H1 (cell line): ENCODE results near the gene TXNDC15. TPM values are rescaled to one million over a fixed set of nuclear protein-coding genes. Genes with fewer than 3 reads are reported as not detected.
"Not testable (repeated sequence)": the region's sequence is repeated elsewhere in the genome, so short reads cannot be mapped to it uniquely, and the experiment has no call there.

Experiments used
- CTCF ChIA-PET: fragments of 300-600 bp; sonication (Branson Sonifier 250); formaldehyde crosslinking; loops from one replicate; lab custom pipeline; 2021; ENCODE audit not compliant: partially characterized antibody; lab: Charles Lee
- POLR2A ChIA-PET: fragments of 300-600 bp; sonication (Branson Sonifier 250); formaldehyde crosslinking; loops from one replicate; lab custom pipeline; 2021; ENCODE audit warnings: inconsistent platforms; ENCODE audit not compliant: partially characterized antibody; lab: Charles Lee
- DNase-seq, 2 experiments: peaks; one replicate each; pipeline versions ENCODE4 v3.0.0 to v3.0.0-alpha.2; 2010 to 2022; ENCODE audit warnings: low spot score in 2 of 2, low read depth in 1 of 2, mixed read lengths in 1 of 2
- FAIRE-seq: peaks from 2 replicates; lab custom pipeline; 2011; peaks lifted over from hg19 to GRCh38; lab: Jason Lieb, UNC
- H2AFZ ChIP-seq: 2 replicates; pipeline ENCODE4 v1.8.1; 2012; ENCODE audit warnings: low read length, inconsistent platforms
- H2AK5ac ChIP-seq: 2 replicates; pipeline ENCODE4 v1.6.1; 2013; ENCODE audit warnings: low read depth, low read length
- H2BK120ac ChIP-seq: replicated peaks from 2 replicates; pipeline ENCODE3; 2013; ENCODE audit warnings: low read depth, low read length, inconsistent platforms
- H2BK12ac ChIP-seq: 2 replicates; pipeline ENCODE4 v1.6.1; 2013; ENCODE audit warnings: low read depth, low read length
- H2BK15ac ChIP-seq: 2 replicates; pipeline ENCODE4 v1.6.1; 2013; ENCODE audit warnings: low read length
- H2BK20ac ChIP-seq: 2 replicates; pipeline ENCODE4 v1.6.1; 2013; ENCODE audit warnings: low read length
- H2BK5ac ChIP-seq: 2 replicates; pipeline ENCODE4 v1.6.1; 2013; ENCODE audit warnings: low read depth, low read length
- H3K14ac ChIP-seq: 2 replicates; pipeline ENCODE4 v1.6.1; 2013; ENCODE audit warnings: inconsistent platforms; ENCODE audit not compliant: insufficient read length
- H3K18ac ChIP-seq: 2 replicates; pipeline ENCODE4 v1.6.1; 2013; ENCODE audit warnings: low read length; ENCODE audit errors: extremely low read depth
- H3K23ac ChIP-seq: 2 replicates; pipeline ENCODE4 v1.6.1; 2013; ENCODE audit warnings: inconsistent platforms; ENCODE audit not compliant: insufficient read length
- H3K23me2 ChIP-seq: 2 replicates; pipeline ENCODE4 v1.6.1; 2013; ENCODE audit warnings: low read depth, low read length
- H3K27ac ChIP-seq: 2 replicates; pipeline ENCODE4 v1.6.1; 2011; ENCODE audit warnings: low read depth, low read length, inconsistent platforms
- H3K27me3 ChIP-seq, 4 experiments: replicated peaks in 1 of 4; 1 replicate in 1 of 4; 2 replicates in 3 of 4; pipeline versions ENCODE4 v1.6.1 to v1.8.1; 2011 to 2013; ENCODE audit warnings: low read length in 3 of 4, mild to moderate bottlenecking in 3 of 4, inconsistent platforms in 2 of 4, mixed read lengths in 2 of 4, moderate library complexity in 1 of 4; ENCODE audit not compliant: control insufficient read depth in 3 of 4, insufficient read depth in 3 of 4; ENCODE audit errors: extremely low read depth in 1 of 4
- H3K36me3 ChIP-seq, 4 experiments: 2 replicates each; pipeline versions ENCODE4 v1.6.1 to v1.8.1; 2011 to 2013; ENCODE audit warnings: mild to moderate bottlenecking in 4 of 4, low read length in 3 of 4, moderate library complexity in 2 of 4, control low read depth in 1 of 4, inconsistent platforms in 1 of 4; ENCODE audit not compliant: insufficient read depth in 4 of 4, control insufficient read depth in 2 of 4
- H3K4ac ChIP-seq: replicated peaks from 2 replicates; pipeline ENCODE3; 2013; ENCODE audit warnings: low read length, low read depth, mixed read lengths, inconsistent platforms; ENCODE audit not compliant: insufficient read length
- H3K4me1 ChIP-seq, 4 experiments: replicated peaks in 1 of 4; 1 replicate in 1 of 4; 2 replicates in 3 of 4; pipeline versions ENCODE4 v1.6.1 to v1.8.1; 2011 to 2013; ENCODE audit warnings: low read length in 3 of 4, inconsistent platforms in 2 of 4, mixed read lengths in 1 of 4; ENCODE audit not compliant: insufficient read depth in 4 of 4, control insufficient read depth in 3 of 4
- H3K4me2 ChIP-seq, 2 experiments: 2 replicates each; pipeline versions ENCODE4 v1.6.1 to v1.8.1; 2011 to 2013; ENCODE audit warnings: low read depth in 2 of 2, low read length in 2 of 2, control low read depth in 1 of 2, inconsistent platforms in 1 of 2, mild to moderate bottlenecking in 1 of 2; ENCODE audit not compliant: insufficient read depth in 1 of 2
- H3K4me3 ChIP-seq, 4 experiments: fragments of 200-600, 300-600 bp in 1 of 4; sonication (generic), shearing (Covaris generic), sonication (Bioruptor Twin) in 1 of 4; 2 replicates each; pipeline versions ENCODE4 v1.5.1 to v1.8.1; 2011 to 2016; ENCODE audit warnings: low read length in 4 of 4, low read depth in 3 of 4, control low read depth in 2 of 4, inconsistent platforms in 2 of 4, mild to moderate bottlenecking in 2 of 4, mixed read lengths in 1 of 4, moderate library complexity in 1 of 4; ENCODE audit not compliant: insufficient read depth in 2 of 4; ENCODE audit errors: extremely low read depth in 1 of 4
- H3K56ac ChIP-seq: replicated peaks from 2 replicates; pipeline ENCODE3; 2013; ENCODE audit warnings: low read depth, mild to moderate bottlenecking, mixed read lengths, low read length, inconsistent platforms; ENCODE audit not compliant: insufficient read length
- H3K79me1 ChIP-seq: 2 replicates; pipeline ENCODE4 v1.6.1; 2013; ENCODE audit warnings: low read depth, low read length, control low read depth
- H3K79me2 ChIP-seq, 2 experiments: 2 replicates each; pipeline versions ENCODE4 v1.6.1 to v1.8.1; 2012 to 2013; ENCODE audit warnings: low read length in 2 of 2, mild to moderate bottlenecking in 2 of 2, inconsistent platforms in 1 of 2; ENCODE audit not compliant: insufficient read depth in 2 of 2, control insufficient read depth in 1 of 2
- H3K9ac ChIP-seq, 4 experiments: replicated peaks in 1 of 4; 1 replicate in 1 of 4; 2 replicates in 3 of 4; pipeline versions ENCODE4 v1.6.1 to v1.8.1; 2011 to 2013; ENCODE audit warnings: low read depth in 3 of 4, low read length in 3 of 4, control low read depth in 2 of 4, mild to moderate bottlenecking in 2 of 4, moderate library complexity in 2 of 4, inconsistent platforms in 1 of 4; ENCODE audit errors: extremely low read depth in 1 of 4
- H3K9me3 ChIP-seq, 2 experiments: 2 replicates each; pipeline versions ENCODE4 v1.6.1 to v1.8.1; 2012 to 2013; ENCODE audit warnings: mild to moderate bottlenecking in 2 of 2, moderate library complexity in 2 of 2, control low read depth in 1 of 2, inconsistent platforms in 1 of 2, low read depth in 1 of 2, low read length in 1 of 2, mixed read lengths in 1 of 2; ENCODE audit not compliant: insufficient read depth in 2 of 2
- H4K20me1 ChIP-seq, 2 experiments: replicated peaks in 1 of 2; 2 replicates each; pipeline versions ENCODE3 to v1.8.1; 2011 to 2013; ENCODE audit warnings: inconsistent platforms in 2 of 2, low read length in 2 of 2, mild to moderate bottlenecking in 1 of 2; ENCODE audit not compliant: insufficient read depth in 2 of 2, control insufficient read depth in 1 of 2
- H4K5ac ChIP-seq: 2 replicates; pipeline ENCODE4 v1.6.1; 2013; ENCODE audit warnings: low read length, low read depth, mixed read lengths, inconsistent platforms; ENCODE audit not compliant: insufficient read length
- H4K8ac ChIP-seq: 2 replicates; pipeline ENCODE4 v1.8.0; 2013; ENCODE audit warnings: mild to moderate bottlenecking, moderate library complexity, low read length, inconsistent platforms; ENCODE audit not compliant: insufficient read depth; ENCODE audit errors: extremely low read depth
- H4K91ac ChIP-seq: replicated peaks from 2 replicates; pipeline ENCODE3; 2013; ENCODE audit warnings: low read length, mixed read lengths, inconsistent platforms; ENCODE audit not compliant: insufficient read length
- E2F6 ChIP-seq: IDR thresholded peaks from 2 replicates; pipeline ENCODE4 v1.6.1; 2012; ENCODE audit warnings: inconsistent platforms
- EP300 ChIP-seq, 2 experiments: IDR thresholded peaks; 1 replicate in 1 of 2; 2 replicates in 1 of 2; pipeline ENCODE4 v1.6.1; 2011 to 2012; ENCODE audit warnings: low read depth in 2 of 2, low read length in 2 of 2, mild to moderate bottlenecking in 2 of 2, borderline replicate concordance in 1 of 2, inconsistent platforms in 1 of 2, moderate library complexity in 1 of 2
- MAX ChIP-seq: IDR thresholded peaks from 2 replicates; pipeline ENCODE4 v1.6.1; 2012; ENCODE audit warnings: inconsistent platforms
- POLR2AphosphoS5 ChIP-seq: IDR thresholded peaks from 2 replicates; pipeline ENCODE4 v1.6.1; 2011; ENCODE audit warnings: low read depth, low read length
- SP4 ChIP-seq: IDR thresholded peaks from 2 replicates; pipeline ENCODE4 v1.6.1; 2012; ENCODE audit warnings: low read length, inconsistent platforms
- TBP ChIP-seq: IDR thresholded peaks from 2 replicates; pipeline ENCODE4 v1.6.1; 2011; ENCODE audit warnings: low read depth, low read length, improper control_type of control experiment
- WGBS, 2 experiments: shearing (Covaris generic) in 1 of 2; methylation state at CpG; one replicate each; pipeline versions ENCODE4 v1.1.6 to v1.1.7; 2013 to 2015; ENCODE audit warnings: low lambda C conversion rate in 2 of 2, mixed read lengths in 2 of 2, inconsistent platforms in 1 of 2, low coverage in 1 of 2, missing lambda C conversion rate in 1 of 2; ENCODE audit not compliant: insufficient replicate concordance in 2 of 2, insufficient coverage in 1 of 2, insufficient read length in 1 of 2; ENCODE audit errors: extremely low coverage in 1 of 2, missing lambda C conversion rate in 1 of 2; 5-methylcytosine and 5-hydroxymethylcytosine counted together
- polyA plus RNA-seq, 7 experiments: library from polyadenylated mRNA; depleted of rRNA in 3 of 7; stranded (reverse) in 5 of 7; unstranded in 2 of 7; fragments of >200 nt in 5 of 7; fragments of 200-250 nt in 2 of 7; gene quantifications; 1 replicate in 5 of 7; 2 replicates in 1 of 7; 4 replicates in 1 of 7; pipeline versions ENCODE4 v1.2.1 to v1.2.3, GENCODE V29; 2011 to 2013; ENCODE audit warnings: missing spikeins in 2 of 7, mixed read lengths in 2 of 7
- total RNA-seq: library from RNA; stranded (reverse); fragmentation: NEBNext Ultra II Directional; extraction: Animal tissue kit (Norgen Biotek cat#: 25700); gene quantifications from 2 replicates; pipeline ENCODE4 v1.2.1, GENCODE V29; 2021

Gene TXNDC15
- total and polyA plus RNA-seq, 2 of the 8 experiments (the other 6 are each of a cell fraction or from before 2014, with no cell fraction given): 20.1 to 30.8 TPM

- TF ChIP-seq MAX (no peak), EP300 (IDR thresholded peaks at IDR 0.05; ENCODE audit: borderline replicate concordance in 1 of 2, low read depth in 2 of 2, low read length in 2 of 2) (no peak), TBP (no peak), POLR2AphosphoS5 (no peak), E2F6 (no peak), SP4 (no peak)
These were observed 5.3 kb downstream of the TXNDC15 start (continued) for GRCh38 chr5:134879456-134879855.

- H3K23ac ChIP-seq, H3K27ac ChIP-seq, H4K91ac ChIP-seq, H3K18ac ChIP-seq, H3K4ac ChIP-seq, H3K4me3 ChIP-seq, DNase-seq, FAIRE-seq, H3K9me3 ChIP-seq, H4K5ac ChIP-seq, H3K79me2 ChIP-seq, H4K20me1 ChIP-seq, H2BK120ac ChIP-seq, H3K14ac ChIP-seq, H2BK12ac ChIP-seq, H3K9ac ChIP-seq, H2BK15ac ChIP-seq, H3K23me2 ChIP-seq, H3K27me3 ChIP-seq, CTCF ChIA-PET, H2AFZ ChIP-seq, H2BK20ac ChIP-seq, H2BK5ac ChIP-seq, H3K4me2 ChIP-seq, H4K8ac ChIP-seq, H3K79me1 ChIP-seq, H3K36me3 ChIP-seq, H2AK5ac ChIP-seq, H3K56ac ChIP-seq, H3K4me1 ChIP-seq, POLR2A ChIA-PET: not testable (repeated sequence)
- WGBS, 2 experiments: 81% methylated on average over 1 of the region's 3 CpGs; no CpG with 5 or more reads in 1 of the 2 experiments
These were observed 6.8 kb downstream of the TXNDC15 start for GRCh38 chr5:134880937-134881336.
